ENCODE data around the gene DTYMK. TPM values are rescaled to one million over a fixed set of nuclear protein-coding genes. Genes with fewer than 3 reads are reported as not detected.

The DTYMK gene
- total and polyA plus RNA-seq, 2 experiments from 2014 or later, result 47.7 to 72.7 TPM

- TF ChIP-seq CTCF (IDR thresholded peaks at IDR 0.05; ENCODE audit: low read depth, low read length), result no peak
- no peaks in the 10 kb centered on the region for H3K9me3 ChIP-seq (ENCODE audit: low read depth)
- no peak overlapping the region for H3K27ac ChIP-seq
Observed at GRCh38 chr2:241726459-241726858, 39.8 kb upstream of the DTYMK start.

GRCh38 chr2:241724975-241725870, 38.6 kb upstream of the DTYMK start:
- Histone ChIP-seq H3K27ac (peak overlapping the region; percentile 17), H3K4me1 (ENCODE audit: low read depth) (no peaks in the 10 kb centered on the region), H3K9me3 (ENCODE audit: low read depth) (no peaks in the 10 kb centered on the region), H3K4me3 (no peak overlapping the region), H3K27me3 (no peaks in the 10 kb centered on the region), H3K36me3 (peaks cover 14% of the 10 kb centered on the region)
- no peak for DNase-seq (ENCODE audit: low read depth in 1 of 2, low spot score in 1 of 2)
- no peak for TF ChIP-seq CTCF (IDR thresholded peaks at IDR 0.05; ENCODE audit: low read depth, low read length)

More at GRCh38 chr2:241726459-241726858, 39.8 kb upstream of the DTYMK start:
- H3K4me3 ChIP-seq, result no peak overlapping the region
- no peaks in the 10 kb centered on the region for H3K27me3 ChIP-seq
- peaks cover 9% of the 10 kb centered on the region for H3K36me3 ChIP-seq
- no peak for DNase-seq (ENCODE audit: low read depth in 1 of 2, low spot score in 1 of 2)
- no peaks in the 10 kb centered on the region for H3K4me1 ChIP-seq (ENCODE audit: low read depth)

- no peak overlapping the region for H3K27ac ChIP-seq
- TF ChIP-seq CTCF (IDR thresholded peaks at IDR 0.05; ENCODE audit: low read depth, low read length), result peak; percentile 8
- no peaks in the 10 kb centered on the region for H3K9me3 ChIP-seq (ENCODE audit: low read depth)
- no peaks in the 10 kb centered on the region for H3K4me1 ChIP-seq (ENCODE audit: low read depth)
- no peak overlapping the region for H3K4me3 ChIP-seq
- H3K27me3 ChIP-seq, result no peaks in the 10 kb centered on the region
- H3K36me3 ChIP-seq, result peaks cover 21% of the 10 kb centered on the region
- DNase-seq (ENCODE audit: low read depth in 1 of 2, low spot score in 1 of 2), result no peak
Observed at GRCh38 chr2:241724259-241724974, 37.8 kb upstream of the DTYMK start.

GRCh38 chr2:241722896-241723454, 36.4 kb upstream of the DTYMK start:
- Histone ChIP-seq H3K9me3 (ENCODE audit: low read depth) (no peaks in the 10 kb centered on the region), H3K27ac (no peak overlapping the region), H3K36me3 (peaks cover 21% of the 10 kb centered on the region), H3K4me1 (ENCODE audit: low read depth) (no peaks in the 10 kb centered on the region), H3K27me3 (no peaks in the 10 kb centered on the region), H3K4me3 (no peak overlapping the region)
- TF ChIP-seq CTCF (IDR thresholded peaks at IDR 0.05; ENCODE audit: low read depth, low read length), result no peak
- no peak for DNase-seq (ENCODE audit: low read depth in 1 of 2, low spot score in 1 of 2)

- Histone ChIP-seq H3K36me3 (peaks cover 21% of the 10 kb centered on the region), H3K4me3 (no peak overlapping the region), H3K9me3 (ENCODE audit: low read depth) (no peaks in the 10 kb centered on the region), H3K4me1 (ENCODE audit: low read depth) (no peaks in the 10 kb centered on the region), H3K27ac (no peak overlapping the region), H3K27me3 (no peaks in the 10 kb centered on the region)
- no peak for TF ChIP-seq CTCF (IDR thresholded peaks at IDR 0.05; ENCODE audit: low read depth, low read length)
- DNase-seq (ENCODE audit: low read depth in 1 of 2, low spot score in 1 of 2), result no peak
Observed at GRCh38 chr2:241721852-241722251, 35.2 kb upstream of the DTYMK start.
